ENCODE measurements around the gene IL12B.
"Not testable (repeated sequence)": the region's sequence is repeated elsewhere in the genome, so short reads cannot be mapped to it uniquely, and the experiment has no call there.

GRCh38 chr5:159297300-159297699 lies 33.0 kb downstream of the IL12B start:
- not testable (repeated sequence) for TF ChIP-seq CTCF (IDR thresholded peaks at IDR 0.05); REST (IDR thresholded peaks at IDR 0.05; ENCODE audit: insufficient read depth in 1 of 2, low read depth in 2 of 2, low read length in 1 of 2); POLR2AphosphoS5 (IDR thresholded peaks at IDR 0.05; ENCODE audit: low read depth, low read length); TCF7L2 (IDR thresholded peaks at IDR 0.05; ENCODE audit: low read depth, low read length)

All from Panc1 (cell line).